NK-92 treated with Interleukin-12 subunit alpha and Interleukin-12 subunit beta, amount 100 ng/mL, for 24 hours (cell line): ENCODE measurements around the gene ACOT8.
"Not testable (repeated sequence)": the region's sequence is repeated elsewhere in the genome, so short reads cannot be mapped to it uniquely, and the experiment has no call there.

Source experiments
- DNase-seq: peaks from one replicate; lab custom pipeline; 2025; lab: John Stamatoyannopoulos, UW

ACOT8 gene

DNA sequence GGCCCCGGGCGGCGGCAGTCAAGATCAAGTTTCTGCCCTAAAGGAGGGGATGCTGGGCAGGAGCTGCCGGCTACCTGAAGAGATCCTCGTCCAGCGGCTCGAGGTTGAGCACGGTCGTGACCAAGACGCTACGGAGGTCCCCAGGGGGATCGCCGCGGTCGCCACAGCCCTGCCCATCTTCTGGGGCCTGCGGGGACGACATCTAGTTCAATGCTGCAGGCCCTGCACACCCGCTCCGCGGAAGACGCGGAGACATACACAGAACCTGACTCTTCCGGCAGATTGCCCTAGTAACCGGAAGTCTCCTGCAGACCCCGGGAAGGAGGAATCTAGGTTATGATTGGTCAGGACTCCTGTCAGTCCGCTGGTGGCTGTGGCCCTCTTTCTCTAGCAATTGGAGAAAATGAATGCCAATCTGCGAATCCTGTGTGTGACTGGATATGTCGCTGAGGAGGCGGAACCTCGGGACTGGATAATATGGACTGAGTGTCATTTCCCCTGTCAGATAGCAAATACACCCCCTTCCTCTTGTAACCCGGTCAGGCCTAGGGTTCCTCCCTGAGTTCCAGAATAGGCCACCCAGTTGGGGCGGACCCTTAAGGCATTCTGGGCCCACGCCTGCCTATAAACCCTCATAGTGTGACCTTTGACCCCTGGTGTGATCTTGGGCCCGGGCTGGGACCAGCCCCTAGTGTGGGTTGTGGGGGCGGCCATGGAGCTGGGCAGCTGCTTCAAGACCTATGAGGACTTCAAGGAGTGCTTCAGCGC, at the start of gene ACOT8, which contains the start of gene ZSWIM3:
TSS of gene ACOT8 (minus strand) at position 279 of the 768 bp plus-strand sequence. CDS start at position 202, 77 bp downstream.
TSS of gene ZSWIM3 (plus strand) at position 501 of the 768 bp plus-strand sequence. CDS start at position 713, 212 bp downstream.
- DNase-seq = peak; percentile 92

DNA sequence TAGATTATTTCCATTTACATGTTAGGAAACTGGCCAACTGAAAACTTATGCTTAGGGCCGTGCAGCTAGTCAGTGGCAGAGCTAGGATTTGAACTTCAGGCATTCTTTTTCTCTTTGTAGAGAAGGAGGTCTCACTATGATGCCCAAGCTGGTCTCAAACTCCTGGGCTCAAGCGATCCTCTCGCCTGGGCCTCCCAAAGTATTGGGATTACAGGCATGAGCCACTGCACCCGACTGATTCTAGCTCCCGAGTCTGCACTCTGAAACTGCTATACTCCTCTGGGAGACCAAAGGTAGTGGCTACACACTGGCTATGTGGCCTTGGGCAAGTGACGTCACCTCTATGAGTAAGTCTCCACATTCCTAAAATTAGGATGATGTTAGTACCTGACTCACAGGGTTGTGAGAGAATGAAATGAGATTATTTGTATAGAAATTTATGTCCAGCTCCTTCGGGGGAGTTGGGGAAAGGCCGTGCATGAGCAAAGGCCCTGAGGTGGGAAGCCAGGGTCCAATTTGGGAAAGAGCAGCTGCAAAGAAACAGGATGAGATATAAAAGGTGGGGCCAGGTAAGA, 48.4 kb upstream of the ACOT8 start:
- DNase-seq = no peak

DNA sequence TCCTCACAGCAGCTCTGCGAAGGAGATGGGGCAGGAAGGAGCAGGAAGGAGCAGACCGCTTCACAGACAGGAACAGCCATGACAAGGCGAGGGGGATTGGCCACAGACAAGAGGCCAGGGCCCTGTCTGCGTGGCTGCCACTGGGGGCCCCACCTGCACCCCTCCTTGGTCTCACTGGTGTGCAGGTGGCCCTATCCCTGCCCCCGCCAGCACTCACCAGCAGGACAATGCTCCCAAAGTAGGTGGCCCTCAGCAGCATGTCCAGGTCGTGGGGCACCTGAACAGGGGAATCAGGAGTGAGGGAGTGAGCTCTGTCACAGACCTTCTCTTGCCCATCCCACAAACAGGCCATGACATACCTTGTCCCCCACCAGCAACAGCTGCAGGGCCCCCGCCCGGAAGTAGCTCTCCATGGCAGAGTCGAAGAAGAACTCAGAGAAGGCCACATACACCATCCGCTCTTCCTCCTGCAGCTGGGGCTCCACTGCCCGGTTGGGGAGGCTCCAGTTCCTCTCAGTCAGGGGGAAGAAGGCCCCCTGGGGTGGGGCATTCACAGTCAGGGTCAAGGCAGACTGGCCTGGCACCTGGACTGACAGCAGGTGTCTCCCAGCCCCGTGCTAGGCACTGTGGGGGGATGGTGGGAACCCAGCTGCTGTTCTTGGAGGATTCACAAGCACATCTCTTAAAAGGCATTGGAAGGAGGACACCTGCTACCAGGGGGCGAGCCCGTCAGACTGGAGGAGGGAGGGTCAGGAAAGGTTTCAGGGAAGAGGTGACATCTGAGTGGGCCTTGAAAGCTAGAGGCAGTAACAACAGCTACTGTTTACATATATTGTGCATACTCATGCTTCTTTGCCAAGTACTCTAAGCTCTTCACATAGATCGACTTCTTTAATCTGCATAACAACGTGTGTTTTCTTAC, 47.7 kb upstream of the ACOT8 start:
- DNase-seq = no peak

DNA sequence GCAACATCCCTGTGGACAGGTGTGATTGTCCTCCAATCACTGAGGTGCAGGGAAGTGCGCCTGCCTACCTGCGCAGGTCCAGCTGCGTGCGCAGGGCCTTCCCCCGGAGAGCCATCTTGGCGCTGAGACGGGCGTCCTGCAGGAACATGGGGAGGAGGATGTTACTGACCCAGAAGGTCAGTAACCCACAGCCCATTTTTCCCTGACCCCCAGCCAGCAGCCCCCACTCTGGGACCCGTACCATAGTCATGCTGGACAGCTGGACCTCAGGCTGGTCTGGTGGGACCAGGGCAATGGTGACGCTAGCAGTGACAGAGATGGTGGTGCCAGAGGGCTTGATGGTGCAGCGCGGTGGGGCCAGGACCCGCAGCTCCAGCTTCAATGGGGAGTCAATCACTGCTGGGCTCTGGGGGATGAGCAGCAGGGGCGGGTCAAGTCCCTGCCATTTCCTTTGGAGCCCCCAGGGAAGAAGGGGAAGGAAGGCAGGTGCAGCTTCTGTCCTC, 45.1 kb upstream of the ACOT8 start:
- DNase-seq = no peak

DNA sequence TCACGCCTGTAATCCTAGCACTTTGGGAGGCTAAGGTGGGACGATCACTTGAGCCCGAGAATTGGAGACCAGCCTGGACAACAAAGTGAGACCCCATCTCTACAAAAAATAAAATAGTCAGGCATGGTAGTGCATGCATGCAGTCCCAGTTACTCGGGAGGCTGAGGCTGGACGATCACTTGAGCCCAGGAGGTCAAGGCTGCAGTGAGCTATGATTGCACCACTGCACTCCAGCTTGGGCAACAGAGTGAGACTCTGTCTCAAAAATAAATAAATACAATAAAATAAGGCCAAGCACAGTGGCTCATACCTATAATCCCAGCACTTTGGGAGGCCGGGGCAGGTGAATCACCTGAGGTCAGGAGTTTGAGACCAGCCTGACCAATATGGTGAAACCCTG, 44.1 kb upstream of the ACOT8 start:
- not testable (repeated sequence) for DNase-seq

DNA sequence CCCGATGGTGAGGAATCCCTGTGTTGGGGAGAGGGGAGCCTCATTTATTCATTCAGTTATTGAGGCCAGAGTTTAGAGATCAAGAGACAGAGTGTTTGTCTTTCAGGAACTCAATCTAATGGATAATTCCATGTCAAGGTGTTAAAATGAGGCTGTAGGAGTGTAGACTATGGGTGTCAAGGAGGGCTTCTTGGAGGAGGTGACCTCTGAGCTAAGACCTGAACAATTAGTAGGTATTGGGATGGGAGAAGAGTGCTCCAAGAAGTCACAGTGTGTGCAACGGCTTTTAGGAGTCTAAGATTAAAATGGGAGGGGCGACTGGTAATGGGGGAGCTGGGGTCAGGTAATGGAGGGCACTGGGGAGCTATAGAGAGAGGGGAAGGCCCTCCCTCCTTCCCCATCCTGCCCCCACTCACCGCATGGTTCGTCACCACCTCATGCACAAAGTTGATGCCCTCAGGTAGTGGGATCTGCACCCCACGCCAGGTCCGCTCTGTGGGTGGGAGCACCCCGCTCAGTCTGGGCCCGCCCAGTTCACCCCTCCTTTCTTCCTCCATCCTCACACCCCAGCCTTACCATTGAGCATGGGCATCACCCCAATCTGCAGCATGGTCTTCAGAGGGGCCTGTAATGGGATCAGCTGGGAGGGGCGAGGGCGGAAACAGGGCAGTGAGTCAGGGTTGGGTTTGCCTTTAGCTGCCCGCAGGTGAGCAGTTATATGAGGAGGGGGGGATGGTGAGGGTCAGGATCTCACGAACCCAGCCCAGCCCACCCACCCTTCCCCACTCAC, 42.0 kb upstream of the ACOT8 start:
- DNase-seq = no peak

DNA sequence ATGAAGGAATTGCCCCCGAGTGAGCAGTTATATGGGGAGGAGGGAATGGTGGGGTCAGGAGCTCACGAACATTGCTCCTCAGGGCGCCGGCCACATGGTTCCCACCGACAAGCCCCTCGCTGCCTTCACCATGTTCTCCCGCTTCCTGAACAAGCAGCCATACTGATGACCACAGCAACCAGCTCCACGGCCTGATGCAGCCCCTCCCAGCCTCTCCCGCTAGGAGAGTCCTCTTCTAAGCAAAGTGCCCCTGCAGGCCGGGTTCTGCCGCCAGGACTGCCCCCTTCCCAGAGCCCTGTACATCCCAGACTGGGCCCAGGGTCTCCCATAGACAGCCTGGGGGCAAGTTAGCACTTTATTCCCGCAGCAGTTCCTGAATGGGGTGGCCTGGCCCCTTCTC, 41.1 kb upstream of the ACOT8 start:
- DNase-seq = no peak

DNA sequence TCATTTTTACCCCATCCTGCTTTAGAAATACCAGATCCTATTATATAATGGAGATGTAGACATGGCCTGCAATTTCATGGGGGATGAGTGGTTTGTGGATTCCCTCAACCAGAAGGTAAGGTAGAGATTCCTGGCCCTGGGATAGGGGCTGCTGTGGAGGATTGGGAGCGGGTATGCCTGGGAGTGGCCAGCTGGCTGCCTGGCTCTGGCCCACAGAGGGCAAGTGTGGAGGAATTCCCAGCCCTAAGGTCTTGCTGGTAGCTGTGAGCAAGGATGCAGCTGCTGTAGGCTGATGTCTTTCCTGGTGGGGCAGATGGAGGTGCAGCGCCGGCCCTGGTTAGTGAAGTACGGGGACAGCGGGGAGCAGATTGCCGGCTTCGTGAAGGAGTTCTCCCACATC, 40.5 kb upstream of the ACOT8 start:
- DNase-seq = no peak

DNA sequence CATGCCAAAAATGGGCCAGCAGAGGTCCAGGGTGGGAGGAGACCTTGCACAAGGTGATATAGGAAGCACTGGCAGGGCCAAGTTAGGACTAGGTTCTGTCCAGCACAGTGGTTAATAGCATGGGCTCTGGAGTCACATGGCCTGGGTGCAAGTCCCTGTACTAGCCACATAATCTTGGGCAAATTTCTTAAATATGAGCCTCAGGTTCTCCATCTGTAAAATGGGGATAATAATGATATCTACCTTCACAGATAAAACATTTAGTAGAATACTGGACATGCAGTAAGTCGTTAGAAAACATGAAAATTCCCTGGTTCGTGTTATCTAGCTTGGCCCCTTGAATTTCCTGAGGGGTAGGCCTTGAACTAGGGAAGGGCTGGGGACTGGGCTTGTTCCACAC, 40.1 kb upstream of the ACOT8 start:
- DNase-seq = no peak

DNA sequence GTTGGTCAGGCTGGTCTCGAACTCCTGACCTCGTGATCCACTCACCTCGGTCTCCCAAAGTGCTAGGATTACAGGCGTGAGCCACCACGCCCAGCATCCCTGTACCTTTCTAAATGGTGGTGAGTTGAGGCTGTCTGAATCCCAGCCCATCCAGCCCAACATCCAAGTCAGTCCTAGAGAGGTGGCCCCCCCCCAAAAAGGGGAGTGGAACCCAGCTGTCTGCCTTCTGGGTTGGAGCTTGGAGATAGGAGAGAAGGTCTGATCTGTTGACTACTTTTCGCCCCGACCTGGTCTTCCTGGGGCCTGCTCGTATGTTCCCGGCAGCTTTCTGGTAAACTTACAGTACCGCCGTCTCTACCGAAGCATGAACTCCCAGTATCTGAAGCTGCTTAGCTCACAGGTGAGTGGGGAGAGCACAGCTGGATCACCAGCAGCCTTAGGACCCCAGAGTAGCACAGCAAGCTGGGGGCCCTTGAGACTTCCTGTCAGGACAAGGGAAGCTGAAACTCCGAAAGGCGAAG, 39.5 kb upstream of the ACOT8 start:
- no peak for DNase-seq

DNA sequence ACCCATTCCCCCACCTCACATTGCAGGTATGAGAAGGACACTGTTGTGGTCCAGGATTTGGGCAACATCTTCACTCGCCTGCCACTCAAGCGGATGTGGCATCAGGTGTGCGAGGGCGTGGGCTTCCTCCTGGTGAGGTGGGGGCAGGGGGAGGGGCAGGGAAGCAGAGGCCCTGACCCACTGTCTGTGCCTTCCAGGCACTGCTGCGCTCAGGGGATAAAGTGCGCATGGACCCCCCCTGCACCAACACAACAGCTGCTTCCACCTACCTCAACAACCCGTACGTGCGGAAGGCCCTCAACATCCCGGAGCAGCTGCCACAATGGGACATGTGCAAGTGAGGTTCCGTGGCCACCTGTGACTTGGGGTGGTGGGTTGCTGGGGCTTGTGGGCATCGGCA, 37.6 kb upstream of the ACOT8 start:
- no peak for DNase-seq

DNA sequence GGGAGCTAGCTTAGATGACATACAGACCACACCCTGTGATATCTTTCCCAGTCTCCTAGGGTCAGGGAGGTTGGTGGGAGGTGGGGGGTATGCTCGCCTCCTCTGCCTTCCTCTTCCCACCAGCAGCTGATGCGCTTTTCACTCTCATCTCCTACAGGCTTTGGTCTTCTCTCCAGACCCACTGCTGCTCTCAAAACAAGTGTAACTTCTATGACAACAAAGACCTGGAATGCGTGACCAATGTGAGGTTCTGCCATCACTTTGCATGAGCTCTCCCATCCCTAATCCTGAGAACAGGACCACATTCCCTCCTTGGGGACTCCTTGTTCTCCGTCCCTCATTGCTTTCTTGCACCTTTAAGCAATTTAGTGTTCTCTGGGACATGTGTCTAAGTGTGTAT, 36.6 kb upstream of the ACOT8 start:
- no peak for DNase-seq

DNA sequence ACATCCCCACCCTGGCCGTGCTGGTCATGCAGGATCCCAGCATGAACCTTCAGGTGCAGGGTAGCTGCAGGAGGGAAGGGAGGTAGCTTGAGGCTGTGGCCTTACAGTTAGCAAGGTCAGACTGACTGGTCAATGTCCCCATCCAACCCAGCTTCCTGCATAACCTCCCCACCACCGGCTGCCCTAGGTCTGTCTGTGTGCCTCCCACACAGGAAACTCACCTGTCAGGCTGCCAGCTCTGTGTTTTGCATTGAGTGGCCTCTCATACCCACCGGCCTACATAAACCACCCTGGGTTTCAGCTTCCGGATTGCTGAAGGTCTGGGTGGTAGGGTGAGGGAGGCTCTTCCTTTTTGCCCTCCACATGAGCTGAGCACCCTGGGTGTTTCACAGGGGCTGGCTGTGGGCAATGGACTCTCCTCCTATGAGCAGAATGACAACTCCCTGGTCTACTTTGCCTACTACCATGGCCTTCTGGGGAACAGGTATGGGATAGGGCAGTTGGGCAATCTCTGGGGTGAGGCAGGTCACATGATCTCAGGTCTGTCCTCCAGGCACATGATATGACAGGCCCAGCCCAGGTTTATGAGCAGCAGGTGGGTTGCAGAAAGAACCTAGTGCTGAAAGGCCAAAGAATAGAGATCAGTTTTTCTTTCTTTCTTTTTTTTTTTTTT, 35.8 kb upstream of the ACOT8 start:
- peak; percentile 39 for DNase-seq

DNA sequence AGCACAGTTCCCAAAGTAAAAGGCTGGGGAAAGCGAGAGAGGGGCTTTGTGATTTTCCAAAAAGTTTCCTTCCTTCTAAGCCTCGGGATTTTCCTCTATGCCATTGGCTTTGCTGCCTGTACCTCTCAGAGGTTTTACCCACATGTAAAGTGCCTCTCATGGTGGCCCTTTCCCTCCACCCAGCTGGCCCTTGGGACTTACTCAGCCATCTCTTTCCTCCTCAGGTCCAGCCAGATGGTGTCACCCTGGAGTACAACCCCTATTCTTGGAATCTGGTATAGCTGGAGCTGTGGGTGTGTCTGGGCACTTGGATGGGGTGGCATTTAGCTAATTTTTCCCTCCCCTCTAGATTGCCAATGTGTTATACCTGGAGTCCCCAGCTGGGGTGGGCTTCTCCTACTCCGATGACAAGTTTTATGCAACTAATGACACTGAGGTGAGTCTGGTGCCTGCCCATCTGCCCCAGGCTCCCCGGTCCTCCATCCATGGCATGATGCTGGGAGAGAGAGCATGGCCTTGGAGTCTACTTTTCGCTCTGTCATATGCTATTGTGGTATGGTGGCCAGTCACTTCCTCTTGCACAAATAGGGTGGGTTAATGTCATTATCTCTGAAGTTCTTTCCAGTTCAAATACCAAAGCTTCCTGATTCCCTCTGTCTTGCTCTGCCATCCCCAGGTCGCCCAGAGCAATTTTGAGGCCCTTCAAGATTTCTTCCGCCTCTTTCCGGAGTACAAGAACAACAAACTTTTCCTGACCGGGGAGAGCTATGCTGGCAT, 35.0 kb upstream of the ACOT8 start:
- no peak for DNase-seq

DNA sequence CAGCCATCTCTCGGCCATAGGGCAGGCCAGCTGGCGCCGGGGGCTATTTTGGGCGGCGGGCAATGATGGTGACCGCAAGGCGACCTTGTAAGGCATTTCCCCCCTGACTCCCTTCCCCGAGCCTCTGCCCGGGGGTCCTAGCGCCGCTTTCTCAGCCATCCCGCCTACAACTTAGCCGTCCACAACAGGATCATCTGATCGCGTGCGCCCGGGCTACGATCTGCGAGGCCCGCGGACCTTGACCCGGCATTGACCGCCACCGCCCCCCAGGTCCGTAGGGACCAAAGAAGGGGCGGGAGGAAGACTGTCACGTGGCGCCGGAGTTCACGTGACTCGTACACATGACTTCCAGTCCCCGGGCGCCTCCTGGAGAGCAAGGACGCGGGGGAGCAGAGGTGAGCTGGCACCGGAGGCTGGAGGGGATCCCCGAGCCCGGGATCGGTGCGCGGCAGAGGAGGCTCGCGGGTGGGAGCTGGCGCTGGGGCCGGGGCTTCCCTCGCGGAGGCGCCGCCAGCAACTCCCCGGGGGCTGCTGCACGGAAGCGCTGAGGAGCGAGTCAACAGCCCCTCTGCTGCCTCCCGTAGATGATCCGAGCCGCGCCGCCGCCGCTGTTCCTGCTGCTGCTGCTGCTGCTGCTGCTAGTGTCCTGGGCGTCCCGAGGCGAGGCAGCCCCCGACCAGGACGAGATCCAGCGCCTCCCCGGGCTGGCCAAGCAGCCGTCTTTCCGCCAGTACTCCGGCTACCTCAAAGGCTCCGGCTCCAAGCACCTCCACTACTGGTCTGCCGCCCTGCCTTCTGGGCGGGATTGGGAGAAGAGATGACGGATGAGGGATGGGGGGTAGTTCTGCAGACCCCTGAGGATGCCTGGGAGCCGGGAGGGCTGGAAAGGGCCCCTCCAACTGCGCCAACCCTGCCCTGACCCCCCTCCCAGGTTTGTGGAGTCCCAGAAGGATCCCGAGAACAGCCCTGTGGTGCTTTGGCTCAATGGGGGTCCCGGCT, 34.1 kb upstream of the ACOT8 start, which contains the start of the genes CTSA and NEURL2:
TSS of gene CTSA (plus strand) at position 351 of the 999 bp plus-strand sequence. CDS start at position 585, 234 bp downstream.
TSS of gene NEURL2 (minus strand) at position 224 of the 999 bp plus-strand sequence. CDS start at position 7, 217 bp downstream.
- peak; percentile 78 for DNase-seq

DNA sequence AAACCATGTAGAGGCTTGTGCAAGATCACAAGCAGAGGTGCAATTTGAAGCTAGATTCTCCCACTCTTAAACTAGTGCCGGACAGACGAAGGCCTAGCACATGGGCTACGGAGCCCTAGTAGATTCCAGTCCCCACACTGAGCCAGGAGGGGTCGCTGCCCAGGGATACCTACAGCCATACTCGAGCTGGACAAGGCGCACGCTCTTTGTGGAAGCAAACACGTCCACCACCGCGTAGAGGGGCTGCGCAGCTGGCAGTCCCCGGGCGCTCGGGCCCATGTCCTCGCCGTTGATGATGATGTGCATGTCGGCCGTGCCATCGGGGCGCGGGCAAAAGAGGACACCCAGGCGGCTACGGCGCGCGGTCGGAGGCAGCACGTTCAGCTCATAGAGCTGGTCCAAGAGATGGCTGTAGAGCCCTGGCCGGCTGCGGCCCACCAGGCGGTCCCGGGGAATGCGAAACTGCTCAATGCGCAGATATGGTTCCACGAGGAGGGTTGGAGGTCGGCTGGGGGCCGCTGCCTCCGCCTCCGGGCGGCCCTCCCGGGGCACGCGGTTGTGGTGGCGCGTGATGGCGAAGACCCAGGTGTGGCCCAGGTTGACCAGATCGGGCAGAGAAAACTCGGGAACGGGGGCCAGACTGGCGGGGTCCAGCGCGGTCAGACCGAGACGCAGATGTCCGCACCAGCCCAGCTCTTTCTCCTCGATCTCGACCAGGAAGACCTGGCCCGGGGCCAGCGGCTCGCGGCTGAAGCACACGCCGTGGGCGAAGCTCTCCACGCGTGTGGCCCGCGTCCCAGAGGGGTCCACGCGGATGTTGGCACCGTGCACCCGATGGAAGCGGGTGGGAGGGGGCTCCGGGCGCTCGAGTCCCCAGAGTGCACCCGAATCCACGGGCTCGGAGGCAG, 33.1 kb upstream of the ACOT8 start:
- no peak for DNase-seq

DNA sequence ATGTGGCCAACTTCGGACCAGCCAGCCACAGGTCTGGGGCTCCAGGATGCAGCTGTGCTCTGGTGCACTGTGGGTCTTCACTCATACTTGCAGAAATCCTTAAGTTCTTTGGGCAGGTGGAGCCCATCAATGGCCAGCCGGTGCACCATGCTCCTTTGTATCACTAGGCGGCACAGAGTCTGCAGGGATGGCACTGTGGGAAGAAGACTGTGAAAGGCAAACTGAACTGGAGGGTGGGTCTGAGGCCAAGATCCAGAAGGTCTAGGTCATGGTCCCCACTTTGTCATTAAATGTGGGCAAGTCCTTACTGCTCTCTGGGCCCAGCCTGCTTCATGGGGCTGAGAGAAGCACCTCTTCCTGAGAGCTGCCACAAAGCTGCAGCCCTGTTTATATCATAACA, 31.5 kb upstream of the ACOT8 start:
- no peak for DNase-seq
